Heart right ventricle (tissue), 16 donors: ENCODE measurements around the gene PCED1A. TPM values are rescaled to one million over a fixed set of nuclear protein-coding genes. Genes with fewer than 3 reads are reported as not detected.
A peak's percentile ranks its signal among the peaks of the same experiment; 100 is the strongest.
"Not testable (repeated sequence)": the region's sequence is repeated elsewhere in the genome, so short reads cannot be mapped to it uniquely, and the experiment has no call there.

Source experiments
- ATAC-seq, 8 donors: fragments of 200-7000 bp; cut with Tn5 transposase; one replicate each; pipeline ENCODE4 v1.9.1; 2020; ENCODE audit warnings: mild to moderate bottlenecking in 8 of 8, moderate library complexity in 8 of 8, moderate number of reproducible peaks in 1 of 8
- DNase-seq, 2 donors: peaks; one replicate each; pipeline ENCODE4 v3.0.0-alpha.2; 2020
- H3K27ac ChIP-seq, 10 donors: fragments of 200-600 bp; sonication (generic) in 2 of 10; one replicate each; pipeline versions ENCODE4 v1.5.0 to v1.8.0; 2020 to 2022; ENCODE audit warnings: mild to moderate bottlenecking in 3 of 10
- H3K27me3 ChIP-seq, 7 donors: fragments of 200-600 bp; one replicate each; pipeline ENCODE4 v1.8.0; 2021 to 2022; ENCODE audit warnings: mild to moderate bottlenecking in 2 of 7
- H3K36me3 ChIP-seq, 9 donors: fragments of 200-600 bp; sonication (generic) in 1 of 9; one replicate each; pipeline versions ENCODE4 v1.5.0 to v1.8.0; 2020 to 2022; ENCODE audit warnings: mild to moderate bottlenecking in 2 of 9
- H3K4me1 ChIP-seq, 9 donors: fragments of 200-600 bp; sonication (generic) in 1 of 9; one replicate each; pipeline versions ENCODE4 v1.5.0 to v1.8.0; 2020 to 2022; ENCODE audit warnings: mild to moderate bottlenecking in 4 of 9
- H3K4me3 ChIP-seq, 10 donors: fragments of 200-600 bp; sonication (generic) in 2 of 10; one replicate each; pipeline versions ENCODE4 v1.5.0 to v1.8.0; 2020 to 2022; ENCODE audit warnings: mild to moderate bottlenecking in 7 of 10, moderate library complexity in 2 of 10
- H3K9me3 ChIP-seq, 11 donors: fragments of 200-600 bp in 10 of 11; sonication (generic) in 2 of 11; one replicate each; pipeline versions ENCODE4 v1.5.0 to v1.8.0; 2013 to 2022; ENCODE audit warnings: mild to moderate bottlenecking in 2 of 11, control low read depth in 1 of 11, moderate library complexity in 1 of 11
- CTCF ChIP-seq, 9 donors: fragments of 200-600 bp; sonication (generic) in 2 of 9; IDR thresholded peaks; one replicate each; pipeline versions ENCODE4 v1.5.0 to v1.8.0; 2021 to 2022; ENCODE audit warnings: antibody characterized with exemption in 9 of 9, mild to moderate bottlenecking in 5 of 9, moderate library complexity in 1 of 9
- WGBS, 2 donors: extraction: QIAGEN DNeasy Blood & Tissue Kit; methylation state at CpG; one replicate each; pipeline ENCODE4 v1.1.7; 2013; ENCODE audit warnings: inconsistent platforms in 1 of 2; 5-methylcytosine and 5-hydroxymethylcytosine counted together
- intact Hi-C, 10 donors: fragments of 100-400 bp; cut with DNase I; formaldehyde crosslinking; loops; one replicate each; pipeline versions ENCODE4 v1.11.1 to v1.14.2; 2022
- polyA plus RNA-seq, 2 donors: library from polyadenylated mRNA; stranded (reverse); fragments of 200-250 nt; gene quantifications; one replicate each; pipeline ENCODE4 v1.2.3, GENCODE V29; 2013
- total RNA-seq, 10 donors: library from RNA; stranded (reverse); fragmentation: NEBNext Ultra II Directional in 3 of 10; extraction: Animal tissue kit (Norgen Biotek cat#: 25700) in 3 of 10; gene quantifications; one replicate each; pipeline versions ENCODE4 v1.2.1 to v1.2.4, GENCODE V29; 2021 to 2023
- donor health status: Arrhythmogenic right ventricular cardiomyopathy.
- donor health status: ischemic (EF 13 %, LVEDD 7.1; RV severe dilation, severe dysfunction).
- donor health status: healthy with polysubstance abuse.
- donor health status: DM: no; HTN: yes; CAD: no.
- donor health status: DM: no; HTN: no; CAD: no.
- donor health status: ischemic (EF 25% LVEDD 6.9; RV normal size, moderate dysfunction).
- donor health status: ischemic (EF 25% LVEDD 5.7; RV mildly dilated, moderate dysfunction).
- donor health status: healthy.
- donor health status: DM: yes; HTN: yes; CAD: no.
- donor health status: Ischemic cardiomyopathy.
- donor health status: ischemic (EF 35%, LVEDD 5.7; RV mildly dilated, moderate dysfunction).
- donor health status: nonischemic (EF 11% LVEDD 7.7; RV severe dilation, severe dysfunction).
- donor health status: DM: yes; HTN: yes; CAD: no.
- donor health status: PGD.
- donor health status: ischemic (EF 29% LVEDD 5.4; RV normal size, mild dysfunction).
- donor health status: nonischemic (EF 23%, LVEDD 6.1; RV moderate dilation, normal function).

The PCED1A gene
- total and polyA plus RNA-seq, 12 donors = 4.5 to 36.9 (median 8.2) TPM

GRCh38 chr20:2809690-2810089 lies 30.8 kb downstream of the PCED1A start:
- Histone ChIP-seq H3K4me1 (peaks cover 0 to 17% (median 0%) of the 10 kb centered on the region in 9 donors), H3K27ac (no peak overlapping the region), H3K9me3 (peaks cover 0 to 16% (median 5%) of the 10 kb centered on the region in 11 donors), H3K4me3 (no peak overlapping the region), H3K27me3 (peaks cover 8 to 80% (median 66%) of the 10 kb centered on the region in 7 donors), H3K36me3 (no peaks in the 10 kb centered on the region)
- TF ChIP-seq CTCF (IDR thresholded peaks at IDR 0.05) = no peak
- intact Hi-C loops = no loop called here
- WGBS, 2 donors = 88 to 93% methylated on average over 10 of the region's 10 CpGs
- no peak for ATAC-seq
- DNase-seq = no peak

GRCh38 chr20:2807929-2808328 lies 32.5 kb downstream of the PCED1A start:
- ATAC-seq, intact Hi-C loops, H3K27ac ChIP-seq, H3K4me3 ChIP-seq, DNase-seq, H3K36me3 ChIP-seq: not testable (repeated sequence)
- Histone ChIP-seq H3K27me3 (peaks cover 8 to 96% (median 84%) of the 10 kb centered on the region in 7 donors), H3K9me3 (peaks cover 0 to 16% (median 5%) of the 10 kb centered on the region in 11 donors), H3K4me1 (peaks cover 0 to 12% (median 0%) of the 10 kb centered on the region in 9 donors)
- WGBS, 2 donors = 71 to 73% methylated on average over 9 of the region's 9 CpGs

GRCh38 chr20:2807019-2807418 lies 33.4 kb downstream of the PCED1A start:
- Histone ChIP-seq H3K4me1 (peaks cover 0 to 12% (median 0%) of the 10 kb centered on the region in 9 donors), H3K36me3 (no peaks in the 10 kb centered on the region), H3K27me3 (peaks cover 8 to 97% (median 86%) of the 10 kb centered on the region in 7 donors), H3K9me3 (peaks cover 0 to 7% (median 3%) of the 10 kb centered on the region in 11 donors), H3K4me3 (no peak overlapping the region), H3K27ac (no peak overlapping the region)
- intact Hi-C loops = no loop called here
- 66 to 76% methylated on average over 4 of the region's 4 CpGs for WGBS, 2 donors
- TF ChIP-seq CTCF (IDR thresholded peaks at IDR 0.05) = no peak
- ATAC-seq (no peak), DNase-seq (no peak)

- H3K4me3 ChIP-seq = no peak overlapping the region
- no peak for DNase-seq
- no peak for ATAC-seq
- H3K9me3 ChIP-seq = peaks cover 0 to 2% (median 0%) of the 10 kb centered on the region in 11 donors
- no peak overlapping the region for H3K27ac ChIP-seq
- WGBS, 2 donors = 47 to 48% methylated on average over 4 of the region's 4 CpGs
- H3K36me3 ChIP-seq = no peaks in the 10 kb centered on the region
- no peak for TF ChIP-seq CTCF (IDR thresholded peaks at IDR 0.05)
- H3K27me3 ChIP-seq = peaks cover 8 to 97% (median 86%) of the 10 kb centered on the region in 7 donors
- intact Hi-C loops = no loop called here
- peaks cover 0 to 15% (median 0%) of the 10 kb centered on the region in 9 donors for H3K4me1 ChIP-seq
Measured at GRCh38 chr20:2806351-2806701, 34.1 kb downstream of the PCED1A start.

- Histone ChIP-seq H3K27me3 (peaks cover 8 to 97% (median 87%) of the 10 kb centered on the region in 7 donors), H3K36me3 (no peaks in the 10 kb centered on the region), H3K27ac (no peak overlapping the region), H3K4me3 (no peak overlapping the region), H3K9me3 (peaks cover 0 to 4% (median 0%) of the 10 kb centered on the region in 11 donors), H3K4me1 (peaks cover 0 to 20% (median 0%) of the 10 kb centered on the region in 9 donors)
- intact Hi-C loops = no loop called here
- TF ChIP-seq CTCF (IDR thresholded peaks at IDR 0.05) = no peak
- 16 to 32% methylated on average over 22 of the region's 22 CpGs for WGBS, 2 donors
- ATAC-seq (peak in 1 of 8 donors; percentile 17), DNase-seq (no peak)
Measured at GRCh38 chr20:2805689-2806350, 34.6 kb downstream of the PCED1A start.
